ENCODE measurements around the gene CDH9. TPM values are rescaled to one million over a fixed set of nuclear protein-coding genes. Genes with fewer than 3 reads are reported as not detected.

The CDH9 gene
- total RNA-seq, result not detected

- Histone ChIP-seq H3K9me3 (peaks cover 0 to 4% of the 10 kb centered on the region in 2 donors), H3K27ac (no peak within 1 kb of the TSS), H3K36me3 (no peaks in the 10 kb centered on the region), H3K4me3 (no peak within 1 kb of the TSS), H3K4me1 (no peaks in the 10 kb centered on the region), H3K27me3 (no peaks in the 10 kb centered on the region)
- no peak for TF ChIP-seq POLR2AphosphoS5 (IDR thresholded peaks at IDR 0.05)
- TF ChIP-seq POLR2A (IDR thresholded peaks at IDR 0.05), result no peak
- TF ChIP-seq CTCF (IDR thresholded peaks at IDR 0.05), result no peak
- no peak for TF ChIP-seq EP300 (IDR thresholded peaks at IDR 0.05; ENCODE audit: low read depth)
- in situ Hi-C loops (cut with MboI; ENCODE audit: low pct_ligation_motif_present in 1 of 4, low pct_unique_long_range_greater_than_20kb in 1 of 4, low sequenced_read_pairs in 3 of 4), result no loop called here
- 29 to 38% methylated on average over 12 of the region's 12 CpGs for WGBS, 2 donors (ENCODE audit: low coverage in 1 of 2)
- no peak for DNase-seq
- intact Hi-C loops (cut with DNase I; ENCODE audit: low total_unique reads), result no loop called here
Observed at GRCh38 chr5:27038476-27038875, at the start of gene CDH9. Gene CDH9, minus strand, starts transcription at chr5:27038586. Its CDS starts 50,253 bp downstream, at chr5:26988333.

- no peak for DNase-seq
- TF ChIP-seq POLR2AphosphoS5 (IDR thresholded peaks at IDR 0.05), result no peak
- no peak for TF ChIP-seq CTCF (IDR thresholded peaks at IDR 0.05)
- TF ChIP-seq POLR2A (IDR thresholded peaks at IDR 0.05), result no peak
- TF ChIP-seq EP300 (IDR thresholded peaks at IDR 0.05; ENCODE audit: low read depth), result no peak
- WGBS, 2 donors (ENCODE audit: low coverage in 1 of 2), result 36 to 41% methylated on average over 2 of the region's 2 CpGs
Observed at GRCh38 chr5:27087747-27088146, 49.4 kb upstream of the CDH9 start.

GRCh38 chr5:27083449-27084415 lies 45.3 kb upstream of the CDH9 start:
- no peak for TF ChIP-seq POLR2A (IDR thresholded peaks at IDR 0.05)
- TF ChIP-seq POLR2AphosphoS5 (IDR thresholded peaks at IDR 0.05), result no peak
- no peak for TF ChIP-seq CTCF (IDR thresholded peaks at IDR 0.05)
- no peak for TF ChIP-seq EP300 (IDR thresholded peaks at IDR 0.05; ENCODE audit: low read depth)
- no peaks in the 10 kb centered on the region for H3K4me1 ChIP-seq
- H3K9me3 ChIP-seq, result peaks cover 0 to 5% of the 10 kb centered on the region in 2 donors
- intact Hi-C loops (cut with DNase I; ENCODE audit: low total_unique reads) (no loop called here), in situ Hi-C loops (cut with MboI; ENCODE audit: low pct_ligation_motif_present in 1 of 4, low pct_unique_long_range_greater_than_20kb in 1 of 4, low sequenced_read_pairs in 3 of 4) (no loop called here)
- WGBS, 2 donors (ENCODE audit: low coverage in 1 of 2), result 65 to 75% methylated on average over 7 of the region's 7 CpGs
- no peak overlapping the region for H3K4me3 ChIP-seq
- no peaks in the 10 kb centered on the region for H3K36me3 ChIP-seq
- no peak for DNase-seq
- no peaks in the 10 kb centered on the region for H3K27me3 ChIP-seq
- H3K27ac ChIP-seq, result no peak overlapping the region

More at GRCh38 chr5:27087747-27088146, 49.4 kb upstream of the CDH9 start:
- H3K27ac ChIP-seq, result no peak overlapping the region
- H3K27me3 ChIP-seq, result no peaks in the 10 kb centered on the region
- no peak overlapping the region for H3K4me3 ChIP-seq
- H3K9me3 ChIP-seq, result peaks cover 0 to 5% of the 10 kb centered on the region in 2 donors
- H3K4me1 ChIP-seq, result no peaks in the 10 kb centered on the region
- intact Hi-C loops (cut with DNase I; ENCODE audit: low total_unique reads), result no loop called here
- in situ Hi-C loops (cut with MboI; ENCODE audit: low pct_ligation_motif_present in 1 of 4, low pct_unique_long_range_greater_than_20kb in 1 of 4, low sequenced_read_pairs in 3 of 4), result no loop called here
- H3K36me3 ChIP-seq, result no peaks in the 10 kb centered on the region

GRCh38 chr5:27080147-27080546 lies 41.8 kb upstream of the CDH9 start:
- Histone ChIP-seq H3K36me3 (no peaks in the 10 kb centered on the region), H3K4me1 (no peaks in the 10 kb centered on the region), H3K4me3 (no peak overlapping the region), H3K27me3 (no peaks in the 10 kb centered on the region), H3K27ac (no peak overlapping the region), H3K9me3 (peaks cover 0 to 5% of the 10 kb centered on the region in 2 donors)
- 25% methylated on average over 1 of the region's 1 CpG; no CpG with 5 or more reads in 1 of the 2 donors for WGBS, 2 donors (ENCODE audit: low coverage in 1 of 2)
- no peak for DNase-seq
- TF ChIP-seq EP300 (IDR thresholded peaks at IDR 0.05; ENCODE audit: low read depth), result no peak
- no peak for TF ChIP-seq CTCF (IDR thresholded peaks at IDR 0.05)
- no peak for TF ChIP-seq POLR2A (IDR thresholded peaks at IDR 0.05)
- TF ChIP-seq POLR2AphosphoS5 (IDR thresholded peaks at IDR 0.05), result no peak
- in situ Hi-C loops (cut with MboI; ENCODE audit: low pct_ligation_motif_present in 1 of 4, low pct_unique_long_range_greater_than_20kb in 1 of 4, low sequenced_read_pairs in 3 of 4) (no loop called here), intact Hi-C loops (cut with DNase I; ENCODE audit: low total_unique reads) (no loop called here)
